ENCODE data around the gene GABBR2.
"Not testable (repeated sequence)": the region's sequence is repeated elsewhere in the genome, so short reads cannot be mapped to it uniquely, and the experiment has no call there.

Gene GABBR2

GRCh38 chr9:98295824-98296223 lies 412.9 kb downstream of the GABBR2 start:
- DNase-seq (ENCODE audit: low read depth in 2 of 2), result no peak

- DNase-seq (ENCODE audit: low read depth in 2 of 2), result no peak
These were observed 416.9 kb downstream of the GABBR2 start for GRCh38 chr9:98291820-98292219.

DNA sequence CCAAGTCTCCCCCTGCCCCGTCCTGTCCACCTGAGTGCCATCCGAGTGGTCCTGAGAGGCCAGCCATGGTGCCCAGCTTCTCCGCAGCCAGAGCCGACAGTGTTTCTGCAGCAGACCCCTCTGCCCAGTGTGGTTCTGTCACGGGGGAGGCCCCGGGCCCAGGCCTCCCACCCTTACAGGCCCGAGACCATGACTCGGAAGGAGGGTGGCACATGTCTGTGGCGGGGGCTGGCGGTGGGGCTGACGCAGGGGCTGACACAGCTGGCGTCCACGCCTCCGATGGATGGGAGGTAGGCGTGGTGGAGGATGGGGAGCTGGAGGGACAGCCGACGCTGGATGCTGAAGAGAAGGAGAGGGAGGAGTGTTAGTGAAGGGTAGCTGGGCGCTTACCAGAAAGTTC lies 418.3 kb downstream of the GABBR2 start:
- DNase-seq (ENCODE audit: low read depth in 2 of 2), result no peak

GRCh38 chr9:98289614-98290201 lies 419.0 kb downstream of the GABBR2 start:
- no peak for DNase-seq (ENCODE audit: low read depth in 2 of 2)

DNA sequence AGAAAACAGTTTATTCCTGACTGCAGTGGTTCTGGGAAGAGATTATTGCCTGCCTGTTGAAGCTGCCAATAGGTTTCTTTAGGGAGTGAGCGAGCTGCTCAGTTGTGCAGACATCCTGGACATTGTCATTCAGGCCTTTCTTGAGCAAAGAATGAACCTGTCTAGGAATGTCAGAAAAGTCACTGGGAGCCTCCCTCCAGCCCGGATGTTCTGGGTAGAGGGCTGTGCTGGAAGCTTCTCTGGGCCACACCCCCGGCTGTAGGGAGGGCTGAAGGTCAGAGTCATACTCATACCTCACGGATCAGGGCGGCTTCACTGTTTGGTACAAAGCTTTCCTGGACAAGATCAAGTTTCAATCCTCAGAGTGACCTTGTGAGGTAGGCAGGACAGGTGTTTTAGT lies 419.9 kb downstream of the GABBR2 start:
- DNase-seq (ENCODE audit: low read depth in 2 of 2), result no peak

DNA sequence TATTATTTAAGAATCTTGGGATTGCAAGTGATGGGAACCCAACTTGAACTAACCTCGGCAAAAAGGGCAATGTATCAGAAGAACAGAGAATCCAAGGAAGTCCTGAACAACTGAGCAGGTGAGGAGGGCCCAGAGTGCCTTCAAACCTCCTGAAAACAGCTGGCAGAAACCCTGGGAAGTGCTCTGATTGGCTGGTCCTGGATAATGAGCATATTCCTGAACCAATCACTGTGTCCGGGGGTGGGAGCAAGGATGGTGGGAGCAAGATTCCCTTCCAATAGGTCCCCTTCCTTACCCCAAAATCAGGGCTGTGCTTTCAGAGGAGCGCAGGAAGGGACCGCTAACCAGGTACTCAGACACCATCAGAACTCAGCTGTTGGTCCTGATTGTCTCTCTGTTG lies 421.4 kb downstream of the GABBR2 start:
- DNase-seq (ENCODE audit: low read depth in 2 of 2), result no peak

DNA sequence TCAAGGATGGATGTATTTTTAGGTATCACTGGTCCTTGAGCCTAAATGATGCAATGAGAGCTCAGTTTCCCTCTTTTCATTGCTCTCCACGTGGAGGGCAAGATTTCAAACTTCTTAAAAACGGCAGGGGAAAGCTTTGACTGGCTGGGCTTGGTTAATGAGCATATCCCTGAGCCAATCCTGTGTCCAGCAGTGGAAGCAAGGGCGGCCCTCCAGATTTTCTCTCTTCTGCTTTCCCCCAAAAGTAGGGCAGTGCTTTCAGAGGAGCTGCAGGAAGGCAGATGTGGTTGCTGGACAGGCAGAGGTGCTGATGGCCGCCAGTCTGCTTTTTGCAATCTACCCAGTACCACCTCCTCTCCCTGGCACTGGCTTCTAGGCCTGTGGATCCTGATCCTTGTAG lies 423.3 kb downstream of the GABBR2 start:
- DNase-seq (ENCODE audit: low read depth in 2 of 2), result no peak

DNA sequence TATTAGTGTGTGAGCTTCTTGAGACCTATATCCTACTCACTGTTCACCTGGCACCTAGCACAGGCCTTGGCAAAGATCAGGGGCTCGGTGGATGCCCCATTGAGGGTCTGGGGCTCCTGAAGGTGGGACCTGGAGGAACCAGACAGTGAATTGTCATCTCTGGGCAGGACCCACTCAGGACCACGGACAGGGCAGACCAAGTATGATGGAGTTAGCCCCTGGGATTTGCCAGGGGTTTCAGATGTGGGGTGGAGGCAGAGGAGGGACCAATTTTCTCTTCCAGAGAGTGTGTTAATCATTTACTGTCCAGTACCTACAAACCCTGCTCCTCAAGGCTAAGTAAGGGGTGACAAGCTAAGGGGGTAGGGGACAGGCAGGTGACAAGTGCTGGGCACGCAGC lies 424.0 kb downstream of the GABBR2 start:
- DNase-seq (ENCODE audit: low read depth in 2 of 2), result no peak

GRCh38 chr9:98283143-98283542 lies 425.6 kb downstream of the GABBR2 start:
- not testable (repeated sequence) for DNase-seq (ENCODE audit: low read depth in 2 of 2)

- DNase-seq (ENCODE audit: low read depth in 2 of 2), result no peak
These were observed 427.5 kb downstream of the GABBR2 start for GRCh38 chr9:98281281-98281680.

- DNase-seq (ENCODE audit: low read depth in 2 of 2), result no peak
These were observed 428.2 kb downstream of the GABBR2 start for GRCh38 chr9:98280574-98280973.

DNA sequence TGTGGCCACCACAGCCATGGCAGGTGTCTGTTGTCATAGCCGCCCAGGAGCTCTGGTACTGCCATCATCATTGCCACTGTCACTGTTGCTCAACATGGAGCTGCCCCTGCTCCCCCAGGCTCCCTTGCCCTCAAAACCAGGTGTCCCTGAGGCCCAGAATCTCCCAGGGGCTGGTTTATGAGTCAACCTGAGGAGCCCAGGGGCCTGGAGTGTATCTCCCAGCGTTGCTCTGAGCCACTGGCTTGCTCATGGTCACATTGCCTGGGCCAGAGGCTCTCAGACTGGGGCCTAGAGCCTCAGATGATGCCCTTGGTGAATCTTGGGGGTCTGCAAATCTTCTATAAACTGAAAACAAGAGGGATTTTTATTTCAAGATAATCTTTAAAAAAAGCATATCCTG lies 428.6 kb downstream of the GABBR2 start:
- DNase-seq (ENCODE audit: low read depth in 2 of 2), result no peak

- DNase-seq (ENCODE audit: low read depth in 2 of 2), result no peak
These were observed 431.7 kb downstream of the GABBR2 start for GRCh38 chr9:98276907-98277469.

- DNase-seq (ENCODE audit: low read depth in 2 of 2), result no peak
These were observed 433.6 kb downstream of the GABBR2 start for GRCh38 chr9:98275159-98275558.

DNA sequence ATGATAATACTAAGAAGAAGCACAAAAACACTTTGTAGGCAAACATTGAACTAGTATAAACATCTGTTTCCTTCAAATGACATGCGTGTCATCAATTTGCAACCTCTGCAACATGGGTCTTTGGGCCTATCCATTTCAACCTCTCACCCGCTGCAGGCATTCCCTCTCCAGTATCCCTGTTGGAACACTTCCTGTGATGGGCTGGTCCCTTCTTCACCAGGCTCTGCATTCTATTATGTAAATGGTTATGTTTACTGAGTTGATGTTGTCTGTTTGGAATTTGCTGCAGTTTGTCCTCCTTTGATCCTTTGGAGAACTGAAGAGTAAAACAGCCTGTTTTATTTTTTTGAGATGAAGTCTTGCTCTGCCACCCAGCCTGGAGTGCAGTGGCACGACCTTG lies 436.7 kb downstream of the GABBR2 start:
- no peak for DNase-seq (ENCODE audit: low read depth in 2 of 2)

DNA sequence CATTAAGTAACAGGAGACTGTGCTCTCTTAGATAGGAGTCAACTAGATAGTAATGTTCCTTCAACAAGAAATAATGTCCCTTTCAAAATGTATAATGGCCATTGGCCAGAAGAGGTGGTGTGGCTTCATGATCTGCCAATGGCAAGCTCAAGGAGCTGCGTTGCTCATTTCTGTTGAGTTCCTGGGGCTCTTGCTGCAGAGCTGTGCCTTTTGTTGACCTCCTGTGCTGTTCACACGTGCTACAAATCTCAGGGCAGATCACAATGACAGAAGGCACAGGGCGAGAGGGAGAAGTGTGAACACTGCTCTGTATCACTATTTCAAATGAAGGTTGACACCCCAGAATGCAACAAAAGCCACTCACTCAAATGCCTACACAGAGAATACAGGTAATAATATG lies 437.3 kb downstream of the GABBR2 start:
- no peak for DNase-seq (ENCODE audit: low read depth in 2 of 2)

GRCh38 chr9:98270284-98270683 lies 438.5 kb downstream of the GABBR2 start:
- not testable (repeated sequence) for DNase-seq (ENCODE audit: low read depth in 2 of 2)

- DNase-seq (ENCODE audit: low read depth in 2 of 2), result not testable (repeated sequence)
These were observed 439.1 kb downstream of the GABBR2 start for GRCh38 chr9:98269652-98270051.

- not testable (repeated sequence) for DNase-seq (ENCODE audit: low read depth in 2 of 2)
These were observed 441.2 kb downstream of the GABBR2 start for GRCh38 chr9:98267556-98267955.

DNA sequence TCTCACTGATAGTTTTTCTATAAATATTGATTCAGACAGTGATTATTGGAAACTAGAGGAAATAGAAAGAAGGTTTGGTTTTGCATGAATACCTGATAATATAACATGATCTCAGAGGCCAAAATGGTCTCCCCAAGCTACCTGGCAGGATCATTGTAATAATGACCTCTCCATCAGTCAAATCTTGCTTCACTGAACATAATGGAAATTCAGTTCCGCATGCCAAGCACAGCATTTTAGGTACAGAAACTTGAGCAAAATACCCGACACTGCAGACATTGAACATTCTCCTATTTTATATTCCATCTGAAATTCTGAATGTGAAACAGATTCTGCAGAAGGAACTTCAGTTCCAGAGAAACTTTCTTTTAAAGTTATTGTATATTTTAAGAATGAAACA lies 444.2 kb downstream of the GABBR2 start:
- no peak for DNase-seq (ENCODE audit: low read depth in 2 of 2)

DNA sequence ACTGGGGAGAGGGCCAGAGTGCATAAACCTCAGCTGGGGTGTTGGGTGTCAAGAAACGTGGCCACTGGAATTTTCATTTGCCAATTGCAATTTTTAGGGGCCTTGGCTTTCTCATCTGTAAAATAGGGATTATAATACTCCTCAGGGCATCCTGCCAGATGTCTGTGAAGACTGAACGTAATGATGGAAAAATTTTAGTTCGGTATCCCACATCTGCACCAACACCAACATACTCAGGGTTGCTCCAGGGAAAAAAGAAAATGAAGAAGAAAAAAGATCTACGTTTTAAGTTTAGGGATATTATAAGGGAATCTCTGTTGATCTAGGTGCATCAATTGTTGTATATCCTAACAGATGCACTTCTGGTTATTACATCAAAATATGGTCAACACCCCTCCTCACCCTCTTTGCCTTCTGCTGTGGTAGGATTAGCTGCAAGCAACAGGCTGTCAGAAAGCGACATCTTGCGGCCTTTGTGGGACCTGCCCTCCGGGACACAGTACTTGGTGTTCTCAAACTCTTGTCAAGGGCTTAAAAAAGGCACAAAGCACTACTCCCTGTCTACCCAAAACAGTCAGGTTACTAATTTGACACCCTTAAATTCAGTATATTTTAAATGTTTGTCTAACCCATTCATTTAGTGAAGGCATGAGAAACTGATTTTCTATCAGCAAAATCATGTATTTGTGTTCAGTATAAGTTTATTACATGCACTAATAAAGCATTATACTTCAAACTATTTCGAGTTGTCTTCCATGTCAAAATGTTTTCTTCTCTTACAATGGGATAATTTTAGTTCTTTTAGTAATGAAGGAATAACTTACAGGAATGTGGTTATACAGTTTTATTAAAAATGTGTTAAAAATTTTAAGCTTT lies 445.0 kb downstream of the GABBR2 start:
- peak; percentile 34 to 44 for DNase-seq (ENCODE audit: low read depth in 2 of 2)

- DNase-seq (ENCODE audit: low read depth in 2 of 2), result no peak
These were observed 445.7 kb downstream of the GABBR2 start for GRCh38 chr9:98263080-98263479.

GRCh38 chr9:98262056-98262455 lies 446.7 kb downstream of the GABBR2 start:
- no peak for DNase-seq (ENCODE audit: low read depth in 2 of 2)
